Caco-2 (cell line): ENCODE results near the gene SLC6A7. TPM values are rescaled to one million over a fixed set of nuclear protein-coding genes. Genes with fewer than 3 reads are reported as not detected.
A peak's percentile ranks its signal among the peaks of the same experiment; 100 is the strongest.

ENCODE experiments used
- BruUV-seq: library from RNA; stranded (reverse); fragments of 400-500 nt; replicated peaks from 2 replicates; lab custom pipeline; 2021; lab: Mats Ljungman, UMichigan
- CTCF ChIA-PET: fragments of 300-600 bp; sonication (Branson Sonifier 250); formaldehyde crosslinking; loops from one replicate; lab custom pipeline; 2022; ENCODE audit warnings: antibody characterized with exemption; lab: Charles Lee
- POLR2A ChIA-PET: fragments of 300-600 bp; sonication (Branson Sonifier 250); formaldehyde crosslinking; loops from one replicate; lab custom pipeline; 2022; ENCODE audit warnings: antibody characterized with exemption; lab: Charles Lee
- DNase-seq, 2 experiments: peaks; one replicate each; pipeline versions ENCODE4 v3.0.0 to v3.0.0-alpha.2; 2020 to 2022
- H3K27me3 ChIP-seq: replicated peaks from 2 replicates; pipeline ENCODE4 v1.6.0; 2011; ENCODE audit warnings: low read length; ENCODE audit not compliant: control insufficient read depth, insufficient read depth
- H3K36me3 ChIP-seq: 2 replicates; pipeline ENCODE4 v1.5.1; 2011; ENCODE audit warnings: low read length; ENCODE audit not compliant: control insufficient read depth, insufficient read depth
- H3K4me1 ChIP-seq: fragments of 250-450 bp; sonication (Bioruptor Pico); 2 replicates; pipeline ENCODE4 v1.5.1; 2020; ENCODE audit warnings: mild to moderate bottlenecking
- H3K4me3 ChIP-seq: 2 replicates; pipeline ENCODE4 v1.5.1; 2011; ENCODE audit warnings: low read depth, mild to moderate bottlenecking, control low read depth, low read length
- H3K9me3 ChIP-seq: fragments of 250-450 bp; sonication (Bioruptor Pico); 2 replicates; pipeline ENCODE4 v1.5.1; 2020; ENCODE audit warnings: mild to moderate bottlenecking, moderate library complexity
- H3K27ac Mint-ChIP-seq: one replicate; pipeline ENCODE4 v1.8.0; 2022; ENCODE audit warnings: mixed read lengths; ENCODE audit not compliant: unreplicated experiment
- H3K27me3 Mint-ChIP-seq: one replicate; pipeline ENCODE4 v1.8.0; 2022; ENCODE audit warnings: mixed read lengths; ENCODE audit not compliant: insufficient read depth, unreplicated experiment
- H3K36me3 Mint-ChIP-seq: one replicate; pipeline ENCODE4 v1.8.0; 2022; ENCODE audit warnings: mild to moderate bottlenecking, mixed read lengths; ENCODE audit not compliant: insufficient read depth, unreplicated experiment
- H3K4me1 Mint-ChIP-seq: one replicate; pipeline ENCODE4 v1.8.0; 2022; ENCODE audit warnings: low read depth, mixed read lengths; ENCODE audit not compliant: unreplicated experiment
- H3K4me3 Mint-ChIP-seq: one replicate; pipeline ENCODE4 v1.8.0; 2022; ENCODE audit warnings: mild to moderate bottlenecking, moderate library complexity, mixed read lengths; ENCODE audit not compliant: unreplicated experiment
- H3K9me3 Mint-ChIP-seq: one replicate; pipeline ENCODE4 v1.8.0; 2022; ENCODE audit warnings: mixed read lengths; ENCODE audit not compliant: unreplicated experiment
- CTCF ChIP-seq, 2 experiments: fragments of 200-600 bp in 1 of 2; IDR thresholded peaks; 1 replicate in 1 of 2; 2 replicates in 1 of 2; pipeline versions ENCODE4 v1.5.1 to v1.8.0; 2011 to 2022; ENCODE audit warnings: antibody characterized with exemption in 1 of 2, control low read depth in 1 of 2, inconsistent platforms in 1 of 2, low read depth in 1 of 2, low read length in 1 of 2, mild to moderate bottlenecking in 1 of 2, moderate library complexity in 1 of 2; ENCODE audit not compliant: insufficient read depth in 1 of 2, severe bottlenecking in 1 of 2, unreplicated experiment in 1 of 2
- intact Hi-C: fragments of 100-400 bp; cut with micrococcal nuclease; formaldehyde crosslinking; loops from one replicate; pipeline ENCODE4 v1.10.0; 2022; ENCODE audit not compliant: unreplicated experiment
- total RNA-seq: library from RNA; stranded (reverse); gene quantifications from 2 replicates; pipeline ENCODE4 v1.2.3, GENCODE V29; 2022

The SLC6A7 gene
- total RNA-seq, 1 experiment from 2014 or later = not detected

GRCh38 chr5:150164211-150164980 is 25.5 kb upstream of the SLC6A7 start:
- BruUV-seq = no TSS peak
- H3K4me3 ChIP-seq = no peak overlapping the region
- H3K27me3 ChIP-seq = no peaks in the 10 kb centered on the region
- no peaks in the 10 kb centered on the region for H3K9me3 Mint-ChIP-seq
- no peak for TF ChIP-seq CTCF (IDR thresholded peaks at IDR 0.05; ENCODE audit: insufficient read depth in 1 of 2, low read depth in 1 of 2, low read length in 1 of 2, severe bottlenecking in 1 of 2, unreplicated experiment in 1 of 2)
- H3K9me3 ChIP-seq = no peaks in the 10 kb centered on the region
- ChIA-PET POLR2A (interaction anchor here (0.6 kb wide), 1 partner anchor 18 kb away, joined by 3 read pairs; no protein-coding TSS in a partner anchor), CTCF (no interaction called here)
- H3K36me3 ChIP-seq = no peaks in the 10 kb centered on the region
- H3K27ac Mint-ChIP-seq = peak overlapping the region; percentile 87
- peaks cover 15% of the 10 kb centered on the region for H3K36me3 Mint-ChIP-seq
- DNase-seq = no peak
- peaks cover 43% of the 10 kb centered on the region for H3K4me1 ChIP-seq
- intact Hi-C loops = no loop called here
- H3K4me3 Mint-ChIP-seq = peak overlapping the region; percentile 24
- H3K4me1 Mint-ChIP-seq = peaks cover 48% of the 10 kb centered on the region
- no peaks in the 10 kb centered on the region for H3K27me3 Mint-ChIP-seq

GRCh38 chr5:150166037-150166649 is 23.7 kb upstream of the SLC6A7 start:
- no peak for DNase-seq
- Mint-ChIP-seq H3K36me3 (peaks cover 15% of the 10 kb centered on the region), H3K27ac (peak overlapping the region; percentile 87), H3K27me3 (no peaks in the 10 kb centered on the region), H3K4me3 (no peak overlapping the region), H3K4me1 (peaks cover 42% of the 10 kb centered on the region), H3K9me3 (no peaks in the 10 kb centered on the region)
- H3K9me3 ChIP-seq = no peaks in the 10 kb centered on the region
- no peaks in the 10 kb centered on the region for H3K27me3 ChIP-seq
- H3K36me3 ChIP-seq = no peaks in the 10 kb centered on the region
- peaks cover 43% of the 10 kb centered on the region for H3K4me1 ChIP-seq
- intact Hi-C loops = no loop called here
- BruUV-seq = no TSS peak
- ChIA-PET CTCF (no interaction called here), POLR2A (no interaction called here)
- no peak for TF ChIP-seq CTCF (IDR thresholded peaks at IDR 0.05; ENCODE audit: insufficient read depth in 1 of 2, low read depth in 1 of 2, low read length in 1 of 2, severe bottlenecking in 1 of 2, unreplicated experiment in 1 of 2)
- no peak overlapping the region for H3K4me3 ChIP-seq

GRCh38 chr5:150166650-150167511 is 23.0 kb upstream of the SLC6A7 start, which contains the start of gene CDX1:
Gene CDX1 (plus strand): TSS chr5:150166778. CDS start chr5:150166877, 99 bp downstream.
- Histone ChIP-seq H3K4me1 (peaks cover 36% of the 10 kb centered on the region), H3K27me3 (no peaks in the 10 kb centered on the region), H3K9me3 (no peaks in the 10 kb centered on the region), H3K4me3 (no peak within 1 kb of the TSS), H3K36me3 (no peaks in the 10 kb centered on the region)
- POLR2A ChIA-PET = no interaction called here
- DNase-seq = no peak
- Mint-ChIP-seq H3K4me1 (peaks cover 35% of the 10 kb centered on the region), H3K9me3 (no peaks in the 10 kb centered on the region), H3K36me3 (peaks cover 12% of the 10 kb centered on the region), H3K27me3 (no peaks in the 10 kb centered on the region), H3K27ac (peak within 1 kb of the TSS; percentile 87), H3K4me3 (peak within 1 kb of the TSS; percentile 59)
- BruUV-seq = no TSS peak
- intact Hi-C loops = no loop called here
- no peak for TF ChIP-seq CTCF (IDR thresholded peaks at IDR 0.05; ENCODE audit: insufficient read depth in 1 of 2, low read depth in 1 of 2, low read length in 1 of 2, severe bottlenecking in 1 of 2, unreplicated experiment in 1 of 2)
- CTCF ChIA-PET = no interaction called here
